WTC11 (cell line): ENCODE results near the gene CYB5D1.

Source experiments
- ATF1 ChIP-seq: sonication (generic); formaldehyde crosslinking; IDR thresholded peaks from 2 replicates; pipeline ENCODE4 v1.8.1; 2023; ENCODE audit warnings: mild to moderate bottlenecking, moderate library complexity, missing genetic modification reagents
- CREB1 ChIP-seq: sonication (generic); formaldehyde crosslinking; IDR thresholded peaks from 2 replicates; pipeline ENCODE4 v1.8.0; 2023; ENCODE audit warnings: mild to moderate bottlenecking, missing genetic modification reagents
- CTCF ChIP-seq: fragments of 200-600 bp; IDR thresholded peaks from 2 replicates; pipeline ENCODE4 v1.8.0; 2022; ENCODE audit warnings: antibody characterized with exemption
- ESRRA ChIP-seq: sonication (generic); formaldehyde crosslinking; IDR thresholded peaks from 2 replicates; pipeline ENCODE4 v1.8.1; 2022; ENCODE audit warnings: mild to moderate bottlenecking, missing genetic modification reagents, borderline replicate concordance
- FOXK1 ChIP-seq: sonication (generic); formaldehyde crosslinking; IDR thresholded peaks from 2 replicates; pipeline ENCODE4 v1.8.0; 2022; ENCODE audit warnings: mild to moderate bottlenecking, moderate library complexity, missing genetic modification reagents
- JUN ChIP-seq: sonication (generic); formaldehyde crosslinking; IDR thresholded peaks from 2 replicates; pipeline ENCODE4 v1.8.0; 2023; ENCODE audit warnings: mild to moderate bottlenecking, missing genetic modification reagents
- PRDM15 ChIP-seq: sonication (generic); formaldehyde crosslinking; IDR thresholded peaks from 2 replicates; pipeline ENCODE4 v1.8.0; 2022; ENCODE audit warnings: missing genetic modification reagents
- SP1 ChIP-seq: sonication (generic); formaldehyde crosslinking; conservative IDR thresholded peaks from 2 replicates; pipeline ENCODE4 v1.8.1; 2022; ENCODE audit warnings: missing genetic modification reagents
- TEAD4 ChIP-seq: sonication (generic); formaldehyde crosslinking; IDR thresholded peaks from 2 replicates; pipeline ENCODE4 v1.8.0; 2022; ENCODE audit warnings: mild to moderate bottlenecking, missing genetic modification reagents
- USF2 ChIP-seq: sonication (generic); formaldehyde crosslinking; IDR thresholded peaks from 2 replicates; pipeline ENCODE4 v1.8.1; 2023; ENCODE audit warnings: mild to moderate bottlenecking, missing genetic modification reagents, moderate library complexity
- ZNF263 ChIP-seq: sonication (generic); formaldehyde crosslinking; IDR thresholded peaks from 2 replicates; pipeline ENCODE4 v1.8.1; 2022; ENCODE audit warnings: low read depth, mild to moderate bottlenecking, moderate library complexity, missing genetic modification reagents

GRCh38 chr17:7854078-7854777 lies 3.6 kb upstream of the CYB5D1 start:
- TF ChIP-seq CTCF: no peak
- no peak for TF ChIP-seq ZNF263
- TF ChIP-seq FOXK1: no peak
- TF ChIP-seq ESRRA (CRISPR knock-in tag): no peak
- no peak for TF ChIP-seq TEAD4
- no peak for TF ChIP-seq USF2
- no peak for TF ChIP-seq PRDM15 (CRISPR knock-in tag)
- no peak for TF ChIP-seq SP1 (CRISPR knock-in tag)
- no peak for TF ChIP-seq CREB1 (CRISPR knock-in tag)
- TF ChIP-seq ATF1 (CRISPR knock-in tag): no peak
- TF ChIP-seq JUN: no peak
